Amniotic stem cell (primary cell): ENCODE data around the gene KLF7.

Experiments
- DNase-seq: peaks from one replicate; lab custom pipeline; 2025; lab: John Stamatoyannopoulos, UW

KLF7 gene

GRCh38 chr2:207091176-207091575, 74.6 kb downstream of the KLF7 start:
- DNase-seq, result no peak

GRCh38 chr2:207090389-207090788, 75.4 kb downstream of the KLF7 start:
- no peak for DNase-seq

GRCh38 chr2:207088839-207089238, 76.9 kb downstream of the KLF7 start:
- no peak for DNase-seq

GRCh38 chr2:207088276-207088675, 77.5 kb downstream of the KLF7 start:
- no peak for DNase-seq

- no peak for DNase-seq
Measured at GRCh38 chr2:207087046-207087902, 78.5 kb downstream of the KLF7 start.

GRCh38 chr2:207086136-207086535, 79.6 kb downstream of the KLF7 start:
- DNase-seq, result no peak

- no peak for DNase-seq
Measured at GRCh38 chr2:207085110-207085509, 80.6 kb downstream of the KLF7 start.

GRCh38 chr2:207083361-207084110, 82.2 kb downstream of the KLF7 start:
- no peak for DNase-seq

- DNase-seq, result no peak
Measured at GRCh38 chr2:207082619-207083018, 83.1 kb downstream of the KLF7 start.

GRCh38 chr2:207078186-207078798, 87.5 kb downstream of the KLF7 start:
- no peak for DNase-seq

- no peak for DNase-seq
Measured at GRCh38 chr2:207077266-207077665, 88.5 kb downstream of the KLF7 start.

- DNase-seq, result no peak
Measured at GRCh38 chr2:207075456-207075855, 90.3 kb downstream of the KLF7 start.

GRCh38 chr2:207073801-207074678, 91.7 kb downstream of the KLF7 start:
- no peak for DNase-seq

- DNase-seq, result no peak
Measured at GRCh38 chr2:207073412-207073800, 92.3 kb downstream of the KLF7 start.

GRCh38 chr2:207072571-207072970, 93.2 kb downstream of the KLF7 start:
- DNase-seq, result no peak

GRCh38 chr2:207071820-207072219, 93.9 kb downstream of the KLF7 start:
- DNase-seq, result no peak

GRCh38 chr2:207067473-207067872, 98.3 kb downstream of the KLF7 start:
- DNase-seq, result no peak

GRCh38 chr2:207066791-207067460, 98.8 kb downstream of the KLF7 start:
- no peak for DNase-seq

GRCh38 chr2:207066166-207066565, 99.6 kb downstream of the KLF7 start:
- no peak for DNase-seq

GRCh38 chr2:207064128-207064690, 101.5 kb downstream of the KLF7 start:
- no peak for DNase-seq

GRCh38 chr2:207061181-207061580, 104.6 kb downstream of the KLF7 start:
- no peak for DNase-seq
